D721Med (cell line): ENCODE results near the gene C22orf23.

Experiments used
- DNase-seq: peaks from one replicate; pipeline ENCODE4 v3.0.0; 2011; ENCODE audit warnings: low spot score; ENCODE audit not compliant: insufficient read length
- FAIRE-seq: peaks from 2 replicates; lab custom pipeline; 2011; peaks lifted over from hg19 to GRCh38; lab: Jason Lieb, UNC
- CTCF ChIP-seq: IDR thresholded peaks from 2 replicates; pipeline ENCODE4 v1.5.1; 2012; ENCODE audit warnings: mild to moderate bottlenecking, control low read depth; ENCODE audit not compliant: insufficient read depth; ENCODE audit errors: missing control alignments

The C22orf23 gene

GRCh38 chr22:37929390-37929789, 24.0 kb downstream of the C22orf23 start:
- no peak for TF ChIP-seq CTCF
- FAIRE-seq = no peak
- no peak for DNase-seq

- no peak for DNase-seq
- no peak for FAIRE-seq
- no peak for TF ChIP-seq CTCF
These were observed 25.8 kb downstream of the C22orf23 start for GRCh38 chr22:37927637-37927936.

GRCh38 chr22:37926771-37927636, 26.4 kb downstream of the C22orf23 start:
- no peak for FAIRE-seq
- TF ChIP-seq CTCF = no peak
- DNase-seq = no peak

GRCh38 chr22:37926358-37926757, 27.0 kb downstream of the C22orf23 start:
- DNase-seq (no peak), FAIRE-seq (no peak)
- no peak for TF ChIP-seq CTCF

GRCh38 chr22:37925767-37926166, 27.6 kb downstream of the C22orf23 start:
- no peak for TF ChIP-seq CTCF
- no peak for FAIRE-seq
- no peak for DNase-seq

- no peak for TF ChIP-seq CTCF
- FAIRE-seq (no peak), DNase-seq (no peak)
These were observed 28.1 kb downstream of the C22orf23 start for GRCh38 chr22:37925330-37925729.

GRCh38 chr22:37924386-37925065, 28.9 kb downstream of the C22orf23 start:
- TF ChIP-seq CTCF = no peak
- FAIRE-seq (no peak), DNase-seq (no peak)
